Measurements from ENCODE around the gene ODR4.
A peak's percentile ranks its signal among the peaks of the same experiment; 100 is the strongest.
"Not testable (repeated sequence)": the region's sequence is repeated elsewhere in the genome, so short reads cannot be mapped to it uniquely, and the experiment has no call there.

Gene ODR4

GRCh38 chr1:186375152-186375928 is at the start of gene ODR4, which contains the start of gene TPR:
Gene ODR4 (plus strand): TSS chr1:186375838. CDS start chr1:186379786, 3,948 bp downstream.
Gene TPR (minus strand): TSS chr1:186375253. CDS start chr1:186375028, 225 bp downstream.
- Histone ChIP-seq H3K27me3 (ENCODE audit: insufficient read depth, insufficient read length) (no peaks in the 10 kb centered on the region), H3K9ac (ENCODE audit: insufficient read length, low read depth) (peak within 1 kb of the TSS; percentile 90), H3K4me1 (ENCODE audit: insufficient read depth, insufficient read length) (no peaks in the 10 kb centered on the region), H3K9me3 (ENCODE audit: insufficient read depth, low read length) (peaks cover 11% of the 10 kb centered on the region), H3K36me3 (ENCODE audit: insufficient read depth, insufficient read length, low read length) (peaks cover 51% of the 10 kb centered on the region), H3K4me3 (ENCODE audit: insufficient read length, low read depth) (peak within 1 kb of the TSS; percentile 85)
- DNase-seq (ENCODE audit: low read depth, low spot score) = peak; percentile 100
- TF ChIP-seq SUZ12 (IDR thresholded peaks at IDR 0.05; ENCODE audit: extremely low read depth, insufficient read depth, insufficient read length) (no peak), YY1 (IDR thresholded peaks at IDR 0.05; ENCODE audit: insufficient read depth, insufficient read length) (no peak), ZNF274 (IDR thresholded peaks at IDR 0.05; ENCODE audit: low read depth, low read length) (no peak)

- Histone ChIP-seq H3K36me3 (ENCODE audit: insufficient read depth, insufficient read length, low read length) (peaks cover 94% of the 10 kb centered on the region), H3K4me1 (ENCODE audit: insufficient read depth, insufficient read length) (no peaks in the 10 kb centered on the region), H3K9ac (ENCODE audit: insufficient read length, low read depth) (no peak overlapping the region), H3K4me3 (ENCODE audit: insufficient read length, low read depth) (no peak overlapping the region), H3K9me3 (ENCODE audit: insufficient read depth, low read length) (no peaks in the 10 kb centered on the region), H3K27me3 (ENCODE audit: insufficient read depth, insufficient read length) (no peaks in the 10 kb centered on the region)
- TF ChIP-seq YY1 (IDR thresholded peaks at IDR 0.05; ENCODE audit: insufficient read depth, insufficient read length) (no peak), SUZ12 (IDR thresholded peaks at IDR 0.05; ENCODE audit: extremely low read depth, insufficient read depth, insufficient read length) (no peak), ZNF274 (IDR thresholded peaks at IDR 0.05; ENCODE audit: low read depth, low read length) (no peak)
- no peak for DNase-seq (ENCODE audit: low read depth, low spot score)
Measured at GRCh38 chr1:186326009-186326408, 49.6 kb upstream of the ODR4 start.

GRCh38 chr1:186327331-186327730 is 48.3 kb upstream of the ODR4 start:
- DNase-seq (ENCODE audit: low read depth, low spot score) = no peak
- Histone ChIP-seq H3K27me3 (ENCODE audit: insufficient read depth, insufficient read length) (no peaks in the 10 kb centered on the region), H3K4me1 (ENCODE audit: insufficient read depth, insufficient read length) (no peaks in the 10 kb centered on the region), H3K9me3 (ENCODE audit: insufficient read depth, low read length) (no peaks in the 10 kb centered on the region), H3K36me3 (ENCODE audit: insufficient read depth, insufficient read length, low read length) (peaks cover 94% of the 10 kb centered on the region), H3K9ac (ENCODE audit: insufficient read length, low read depth) (no peak overlapping the region), H3K4me3 (ENCODE audit: insufficient read length, low read depth) (no peak overlapping the region)
- TF ChIP-seq YY1 (IDR thresholded peaks at IDR 0.05; ENCODE audit: insufficient read depth, insufficient read length) (no peak), ZNF274 (IDR thresholded peaks at IDR 0.05; ENCODE audit: low read depth, low read length) (no peak), SUZ12 (IDR thresholded peaks at IDR 0.05; ENCODE audit: extremely low read depth, insufficient read depth, insufficient read length) (no peak)

- TF ChIP-seq SUZ12 (IDR thresholded peaks at IDR 0.05; ENCODE audit: extremely low read depth, insufficient read depth, insufficient read length) = no peak
- TF ChIP-seq ZNF274 (IDR thresholded peaks at IDR 0.05; ENCODE audit: low read depth, low read length) = no peak
- TF ChIP-seq YY1 (IDR thresholded peaks at IDR 0.05; ENCODE audit: insufficient read depth, insufficient read length) = no peak
Measured at GRCh38 chr1:186330758-186331157, 44.9 kb upstream of the ODR4 start.

GRCh38 chr1:186337554-186337953 is 38.1 kb upstream of the ODR4 start:
- DNase-seq (ENCODE audit: low read depth, low spot score) = no peak
- Histone ChIP-seq H3K4me1 (ENCODE audit: insufficient read depth, insufficient read length) (no peaks in the 10 kb centered on the region), H3K9ac (ENCODE audit: insufficient read length, low read depth) (no peak overlapping the region), H3K27me3 (ENCODE audit: insufficient read depth, insufficient read length) (no peaks in the 10 kb centered on the region), H3K4me3 (ENCODE audit: insufficient read length, low read depth) (no peak overlapping the region), H3K36me3 (ENCODE audit: insufficient read depth, insufficient read length, low read length) (peaks cover 96% of the 10 kb centered on the region), H3K9me3 (ENCODE audit: insufficient read depth, low read length) (no peaks in the 10 kb centered on the region)
- TF ChIP-seq SUZ12 (IDR thresholded peaks at IDR 0.05; ENCODE audit: extremely low read depth, insufficient read depth, insufficient read length) (no peak), YY1 (IDR thresholded peaks at IDR 0.05; ENCODE audit: insufficient read depth, insufficient read length) (no peak), ZNF274 (IDR thresholded peaks at IDR 0.05; ENCODE audit: low read depth, low read length) (no peak)

More at GRCh38 chr1:186330758-186331157, 44.9 kb upstream of the ODR4 start:
- DNase-seq (ENCODE audit: low read depth, low spot score) = peak; percentile 30
- Histone ChIP-seq H3K27me3 (ENCODE audit: insufficient read depth, insufficient read length) (no peaks in the 10 kb centered on the region), H3K9ac (ENCODE audit: insufficient read length, low read depth) (no peak overlapping the region), H3K4me1 (ENCODE audit: insufficient read depth, insufficient read length) (no peaks in the 10 kb centered on the region), H3K36me3 (ENCODE audit: insufficient read depth, insufficient read length, low read length) (peaks cover 95% of the 10 kb centered on the region), H3K4me3 (ENCODE audit: insufficient read length, low read depth) (no peak overlapping the region), H3K9me3 (ENCODE audit: insufficient read depth, low read length) (no peaks in the 10 kb centered on the region)

GRCh38 chr1:186340772-186341171 is 34.9 kb upstream of the ODR4 start:
- peaks cover 96% of the 10 kb centered on the region for H3K36me3 ChIP-seq (ENCODE audit: insufficient read depth, insufficient read length, low read length)
- no peak for DNase-seq (ENCODE audit: low read depth, low spot score)
- no peak for TF ChIP-seq YY1 (IDR thresholded peaks at IDR 0.05; ENCODE audit: insufficient read depth, insufficient read length)
- TF ChIP-seq ZNF274 (IDR thresholded peaks at IDR 0.05; ENCODE audit: low read depth, low read length) = no peak
- TF ChIP-seq SUZ12 (IDR thresholded peaks at IDR 0.05; ENCODE audit: extremely low read depth, insufficient read depth, insufficient read length) = no peak
- H3K27me3 ChIP-seq (ENCODE audit: insufficient read depth, insufficient read length) = no peaks in the 10 kb centered on the region
- no peaks in the 10 kb centered on the region for H3K9me3 ChIP-seq (ENCODE audit: insufficient read depth, low read length)
- no peak overlapping the region for H3K9ac ChIP-seq (ENCODE audit: insufficient read length, low read depth)
- no peak overlapping the region for H3K4me3 ChIP-seq (ENCODE audit: insufficient read length, low read depth)
- no peaks in the 10 kb centered on the region for H3K4me1 ChIP-seq (ENCODE audit: insufficient read depth, insufficient read length)

GRCh38 chr1:186347837-186348691 is 27.6 kb upstream of the ODR4 start:
- H3K36me3 ChIP-seq (ENCODE audit: insufficient read depth, insufficient read length, low read length) = peaks cover 99% of the 10 kb centered on the region
- not testable (repeated sequence) for H3K9me3 ChIP-seq (ENCODE audit: insufficient read depth, low read length); H3K4me3 ChIP-seq (ENCODE audit: insufficient read length, low read depth); H3K27me3 ChIP-seq (ENCODE audit: insufficient read depth, insufficient read length); H3K9ac ChIP-seq (ENCODE audit: insufficient read length, low read depth); H3K4me1 ChIP-seq (ENCODE audit: insufficient read depth, insufficient read length); DNase-seq (ENCODE audit: low read depth, low spot score)
